ENCODE results near the gene PIGA. TPM values are rescaled to one million over a fixed set of nuclear protein-coding genes. Genes with fewer than 3 reads are reported as not detected.

Gene PIGA
- total and polyA plus RNA-seq, 10 of the 15 experiments (the other 5 are each of a cell fraction or from before 2014, with no cell fraction given): 4.9 to 24.1 (median 11.0) TPM

- TF ChIP-seq HSF1 (IDR thresholded peaks at IDR 0.05; ENCODE audit: low read depth, low read length): no peak
- TF ChIP-seq NR2C1 (IDR thresholded peaks at IDR 0.05): no peak
- no peak for TF ChIP-seq ZBTB40 (IDR thresholded peaks at IDR 0.05; ENCODE audit: borderline replicate concordance)
- TF ChIP-seq CUX1 (IDR thresholded peaks at IDR 0.05; ENCODE audit: insufficient replicate concordance, low read depth, low read length): no peak
- TF ChIP-seq PRDM15 (CRISPR knock-in tag; IDR thresholded peaks at IDR 0.05): no peak
- no peak for TF ChIP-seq ZNF217 (IDR thresholded peaks at IDR 0.05)
- TF ChIP-seq ETV6 (conservative IDR thresholded peaks at IDR 0.05 in 1 of 2, IDR thresholded peaks at IDR 0.05 in 1 of 2; ENCODE audit: borderline replicate concordance in 1 of 2, low read depth in 1 of 2): no peak
- TF ChIP-seq MEF2A (IDR thresholded peaks at IDR 0.05; ENCODE audit: insufficient read depth, low read depth, low read length): no peak
Measured at GRCh38 chrX:15343075-15343476, 7.8 kb upstream of the PIGA start (continued).

Data from GM12878 (cell line).